GM12801 (cell line): ENCODE results near the gene OR7G2.

ENCODE experiments used
- TF ChIP-seq, protein P1 (sequence below): IDR thresholded peaks from one replicate; pipeline ENCODE4 v1.5.1; 2011; ENCODE audit warnings: control low read depth; ENCODE audit not compliant: insufficient read length; ENCODE audit errors: extremely low read depth

The OR7G2 gene

DNA sequence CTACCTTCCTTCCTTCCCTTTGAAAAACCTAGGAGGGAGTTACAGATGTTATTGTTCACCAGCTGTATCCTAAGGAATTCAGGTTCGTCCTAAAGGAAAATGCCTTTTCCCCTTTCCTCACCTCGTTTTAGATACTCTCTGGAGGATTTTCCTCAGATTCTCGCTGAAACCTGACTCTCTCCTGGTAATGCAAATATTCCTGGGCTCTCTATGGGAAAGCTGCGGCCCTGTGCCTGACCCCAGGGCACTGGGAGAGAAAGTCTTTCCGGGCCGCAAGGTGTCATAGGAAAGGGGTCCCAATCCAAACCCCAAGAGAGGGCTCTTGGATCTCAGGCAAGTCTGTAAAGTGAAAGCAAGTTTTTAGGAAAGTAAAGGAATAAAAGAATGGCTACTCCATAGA lies 33.5 kb downstream of the OR7G2 start:
- TF ChIP-seq, protein P1, sequence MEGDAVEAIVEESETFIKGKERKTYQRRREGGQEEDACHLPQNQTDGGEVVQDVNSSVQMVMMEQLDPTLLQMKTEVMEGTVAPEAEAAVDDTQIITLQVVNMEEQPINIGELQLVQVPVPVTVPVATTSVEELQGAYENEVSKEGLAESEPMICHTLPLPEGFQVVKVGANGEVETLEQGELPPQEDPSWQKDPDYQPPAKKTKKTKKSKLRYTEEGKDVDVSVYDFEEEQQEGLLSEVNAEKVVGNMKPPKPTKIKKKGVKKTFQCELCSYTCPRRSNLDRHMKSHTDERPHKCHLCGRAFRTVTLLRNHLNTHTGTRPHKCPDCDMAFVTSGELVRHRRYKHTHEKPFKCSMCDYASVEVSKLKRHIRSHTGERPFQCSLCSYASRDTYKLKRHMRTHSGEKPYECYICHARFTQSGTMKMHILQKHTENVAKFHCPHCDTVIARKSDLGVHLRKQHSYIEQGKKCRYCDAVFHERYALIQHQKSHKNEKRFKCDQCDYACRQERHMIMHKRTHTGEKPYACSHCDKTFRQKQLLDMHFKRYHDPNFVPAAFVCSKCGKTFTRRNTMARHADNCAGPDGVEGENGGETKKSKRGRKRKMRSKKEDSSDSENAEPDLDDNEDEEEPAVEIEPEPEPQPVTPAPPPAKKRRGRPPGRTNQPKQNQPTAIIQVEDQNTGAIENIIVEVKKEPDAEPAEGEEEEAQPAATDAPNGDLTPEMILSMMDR, result no peak

DNA sequence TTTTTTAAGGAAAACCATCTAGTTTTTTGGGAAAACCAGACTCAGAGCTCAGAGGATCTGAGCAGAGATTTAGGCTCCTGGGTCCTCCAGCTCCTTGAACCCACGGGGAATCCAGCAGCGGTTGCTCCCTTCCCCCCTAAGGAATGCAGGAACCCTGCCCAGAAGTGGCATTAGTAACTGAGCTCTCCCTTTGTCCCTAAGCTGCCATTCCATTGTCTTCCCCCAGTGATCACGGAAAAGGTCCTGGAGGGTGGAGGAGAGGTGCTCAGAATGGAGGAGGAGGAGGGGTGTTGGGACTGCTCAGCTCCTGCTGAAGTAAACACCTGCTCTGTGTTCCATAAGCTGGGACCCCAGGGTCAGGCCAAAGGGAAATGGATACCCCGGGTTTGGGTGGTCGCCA lies 37.2 kb downstream of the OR7G2 start:
- TF ChIP-seq, protein P1, result no peak

DNA sequence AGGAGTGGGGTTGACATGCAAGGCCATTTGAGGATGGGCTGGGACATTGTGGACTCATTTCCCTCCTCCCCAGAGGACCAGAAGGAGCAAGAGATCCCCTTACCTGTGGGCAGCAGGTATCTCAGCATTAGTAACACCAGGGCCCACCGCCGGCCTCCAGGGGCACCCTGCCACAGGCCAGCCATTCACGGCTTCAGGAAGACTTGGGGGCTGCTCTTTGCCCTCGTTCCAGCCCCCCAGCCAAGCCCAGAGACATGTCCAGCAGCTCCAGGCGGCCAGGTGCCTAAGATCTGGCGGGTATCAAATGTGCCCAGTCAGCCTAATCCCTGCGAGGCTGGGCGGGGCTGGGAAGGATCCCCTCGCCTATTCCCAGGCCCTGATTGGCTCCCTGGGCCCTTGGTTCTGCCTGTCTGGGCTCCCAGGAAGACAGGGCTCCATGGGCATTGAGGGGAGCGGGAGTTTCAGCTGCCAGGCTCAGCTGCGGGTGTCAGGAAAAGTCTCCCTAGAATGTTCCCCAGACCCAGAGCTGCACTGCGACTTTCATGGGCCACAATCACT lies 41.7 kb downstream of the OR7G2 start:
- TF ChIP-seq, protein P1, result no peak

DNA sequence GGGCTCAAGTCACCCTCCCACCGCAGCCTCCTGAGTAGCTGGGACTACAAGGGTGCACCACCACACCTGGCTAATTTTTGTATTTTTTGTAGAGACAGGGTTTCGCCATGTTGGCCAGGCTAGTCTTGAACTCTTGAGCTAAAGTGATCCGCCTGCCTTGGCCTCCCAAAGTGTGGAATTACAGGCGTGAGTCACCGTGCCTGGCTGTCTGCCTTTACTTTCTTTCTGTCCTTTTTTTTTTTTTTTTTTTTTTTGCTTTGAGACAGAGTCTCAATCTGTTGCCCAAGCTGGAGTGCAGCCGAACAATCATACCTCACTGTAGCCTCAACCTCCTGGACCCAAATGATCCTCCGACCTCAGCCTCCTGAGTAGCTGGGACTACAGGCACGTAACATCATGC lies 45.4 kb downstream of the OR7G2 start:
- TF ChIP-seq, protein P1, result no peak

DNA sequence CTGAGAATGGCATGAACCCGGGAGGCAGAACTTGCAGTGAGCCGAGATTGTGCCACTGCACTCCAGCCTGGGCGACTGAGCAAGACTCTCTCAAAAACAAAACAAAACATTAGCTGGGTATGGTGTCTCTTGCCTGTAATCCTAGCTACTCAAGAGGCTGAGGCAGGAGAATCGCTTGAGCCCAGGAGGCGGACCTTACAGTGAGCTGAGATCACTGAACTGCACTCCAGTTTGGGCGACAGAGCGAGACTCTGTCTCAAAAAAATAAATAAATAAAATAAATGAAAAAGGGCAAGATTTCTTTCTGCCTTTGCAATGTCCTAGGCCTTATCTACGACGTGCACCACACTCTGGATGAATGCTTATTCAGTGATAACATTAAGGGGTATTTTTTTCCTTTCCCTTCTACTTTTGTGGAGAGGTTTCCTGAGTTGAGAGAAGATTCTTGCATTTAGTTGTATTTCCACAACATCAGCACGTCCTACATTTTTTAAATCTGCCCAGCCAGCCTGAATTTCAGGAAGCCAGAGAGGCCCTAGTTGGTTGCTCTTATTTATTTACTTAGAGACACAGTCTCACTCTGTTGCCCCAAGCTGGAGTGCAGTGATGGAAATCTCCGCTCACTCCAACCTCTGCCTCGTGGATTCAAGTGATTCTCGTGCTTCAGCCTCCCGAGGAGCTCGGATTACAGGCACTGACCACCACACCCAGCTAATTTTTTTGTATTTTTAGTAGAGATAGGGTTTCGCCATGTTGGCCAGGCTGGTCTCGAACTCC lies 46.5 kb downstream of the OR7G2 start:
- TF ChIP-seq, protein P1, result no peak

DNA sequence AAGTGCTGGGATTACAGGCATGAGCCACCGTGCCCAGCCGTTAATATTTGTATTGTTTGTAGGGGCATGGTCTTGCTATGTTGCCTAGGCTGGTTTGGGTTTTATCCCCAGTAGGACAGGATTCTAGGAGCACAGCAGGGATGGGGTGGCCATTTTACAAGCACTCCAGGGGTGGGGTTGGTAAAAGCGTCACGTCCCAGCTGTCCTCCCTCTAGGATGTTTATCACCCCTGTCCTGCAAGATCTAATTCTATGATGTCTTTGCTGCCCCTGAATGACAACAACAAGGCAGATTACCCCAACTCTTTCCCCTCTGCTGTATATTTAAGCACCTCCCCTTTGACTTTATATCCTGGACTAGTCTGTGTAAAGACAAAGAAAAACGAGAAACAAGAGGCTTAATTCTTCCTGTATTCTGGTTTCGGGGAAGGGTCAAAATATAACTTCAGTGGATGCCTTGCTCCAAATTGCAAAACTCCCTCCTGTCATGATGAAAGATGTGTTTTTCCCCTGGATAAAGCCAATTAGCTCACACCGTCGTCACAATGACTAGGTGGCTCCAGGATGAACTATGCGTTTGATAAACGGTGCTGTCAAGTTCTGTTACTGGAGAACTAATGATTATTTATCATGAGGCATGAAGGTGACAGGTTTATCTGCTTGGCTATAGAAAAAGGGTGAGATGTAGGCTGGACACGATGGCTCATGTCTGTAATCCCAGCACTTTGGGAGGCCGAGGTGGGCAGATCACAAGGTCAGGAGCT lies 48.2 kb downstream of the OR7G2 start:
- TF ChIP-seq, protein P1, result no peak

DNA sequence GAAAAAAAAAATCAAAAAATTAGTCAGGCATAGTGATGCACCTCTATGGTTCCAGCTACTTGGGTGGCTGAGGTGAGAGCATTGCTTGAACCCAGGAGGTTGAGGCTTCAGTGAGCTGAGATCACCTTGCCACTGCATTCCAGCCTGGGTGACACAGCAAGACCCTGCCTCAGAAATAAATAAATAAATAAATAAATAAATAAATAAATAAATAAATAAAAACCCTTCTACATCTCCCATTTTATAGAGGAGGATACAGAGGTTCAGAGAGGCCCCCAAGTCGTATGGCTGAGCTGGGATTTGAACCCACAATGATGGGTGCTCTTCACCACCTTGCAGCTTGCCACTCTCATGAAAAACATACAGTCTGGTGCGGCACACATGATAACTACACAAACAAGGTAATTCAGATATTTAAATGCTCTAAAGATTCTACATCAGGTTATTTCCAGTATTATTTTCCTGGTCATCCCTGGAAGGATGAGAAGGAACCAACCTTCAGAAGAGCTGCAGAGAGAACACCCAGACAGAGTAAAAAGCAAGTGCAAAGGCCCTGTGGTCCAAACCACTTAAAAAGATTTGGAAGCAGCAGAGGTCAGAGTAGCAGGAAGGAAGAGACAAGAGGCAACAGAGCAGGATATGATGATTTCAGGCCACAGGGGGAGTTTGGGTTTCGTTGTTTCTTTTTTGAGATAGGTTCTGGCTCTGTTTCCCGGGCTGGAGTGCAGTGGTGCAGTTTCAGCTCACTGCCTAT lies 49.6 kb downstream of the OR7G2 start:
- TF ChIP-seq, protein P1, result no peak
